HepG2 (cell line): ENCODE data around the gene CDK13. TPM values are rescaled to one million over a fixed set of nuclear protein-coding genes. Genes with fewer than 3 reads are reported as not detected.

Experiments
- MEIS1 ChIP-seq: sonication (generic); formaldehyde crosslinking; IDR thresholded peaks from 2 replicates; pipeline ENCODE4 v1.9.0; 2021; ENCODE audit warnings: mild to moderate bottlenecking, missing genetic modification reagents, moderate library complexity, borderline replicate concordance
- PAX8 ChIP-seq: sonication (generic); formaldehyde crosslinking; IDR thresholded peaks from 2 replicates; pipeline ENCODE4 v1.8.0; 2022; ENCODE audit warnings: mild to moderate bottlenecking, missing genetic modification reagents, borderline replicate concordance
- SP1 ChIP-seq, 2 experiments: fragments of 450-650 bp in 1 of 2; sonication (generic) in 1 of 2; formaldehyde crosslinking in 1 of 2; IDR thresholded peaks; 2 replicates each; pipeline versions ENCODE4 v1.4.0 to v1.6.1; 2016 to 2020; ENCODE audit warnings: missing genetic modification reagents in 1 of 2
- YEATS2 ChIP-seq: sonication (generic); formaldehyde crosslinking; IDR thresholded peaks from 2 replicates; pipeline ENCODE4 v1.4.0; 2020; ENCODE audit warnings: missing genetic modification reagents, borderline replicate concordance
- ZNF430 ChIP-seq: sonication (generic); formaldehyde crosslinking; IDR thresholded peaks from 2 replicates; pipeline ENCODE4 v1.9.0; 2021; ENCODE audit warnings: mild to moderate bottlenecking, missing genetic modification reagents
- ZNF567 ChIP-seq: sonication (generic); formaldehyde crosslinking; IDR thresholded peaks from 2 replicates; pipeline ENCODE4 v1.8.1; 2023; ENCODE audit warnings: mild to moderate bottlenecking, missing genetic modification reagents, borderline replicate concordance
- ZNF589 ChIP-seq: sonication (generic); formaldehyde crosslinking; conservative IDR thresholded peaks from 2 replicates; pipeline ENCODE4 v1.8.0; 2022; ENCODE audit warnings: mild to moderate bottlenecking, moderate library complexity, missing genetic modification reagents
- ZNF644 ChIP-seq: IDR thresholded peaks from 2 replicates; pipeline ENCODE4 v1.6.1; 2016; ENCODE audit warnings: low read depth
- ZNF746 ChIP-seq: sonication (generic); formaldehyde crosslinking; IDR thresholded peaks from 2 replicates; pipeline ENCODE4 v1.8.0; 2022; ENCODE audit warnings: mild to moderate bottlenecking, missing genetic modification reagents
- ZNF768 ChIP-seq: sonication (generic); formaldehyde crosslinking; IDR thresholded peaks from 2 replicates; pipeline ENCODE4 v1.4.0; 2020; ENCODE audit warnings: missing genetic modification reagents
- polyA plus RNA-seq, 8 experiments: library from polyadenylated mRNA; depleted of rRNA in 3 of 8; stranded (reverse) in 7 of 8; unstranded in 1 of 8; fragments of >200 nt; fragmentation: Illumina TruSeq in 4 of 8; extraction: Trizol in 4 of 8; gene quantifications; 2 replicates each; pipeline versions ENCODE4 v1.2.1 to v1.2.3, GENCODE V29; 2011 to 2016; ENCODE audit warnings: low read depth in 4 of 8, missing spikeins in 1 of 8, mixed read lengths in 1 of 8; ENCODE audit not compliant: insufficient read depth in 1 of 8
- total RNA-seq, 5 experiments: library from RNA; depleted of rRNA; stranded (reverse); fragments of >200 nt; fragmentation: Illumina TruSeq; extraction: Trizol; gene quantifications; 2 replicates each; pipeline ENCODE4 v1.2.3, GENCODE V29; 2016; ENCODE audit warnings: low read depth in 1 of 5
- TF ChIP-seq, protein P1 (sequence below): sonication (generic); formaldehyde crosslinking; IDR thresholded peaks from 2 replicates; pipeline ENCODE4 v1.4.0; 2020; ENCODE audit warnings: low read depth, mild to moderate bottlenecking, missing genetic modification reagents
- TF ChIP-seq, protein P2 (sequence below): IDR thresholded peaks from 2 replicates; pipeline ENCODE4 v1.6.1; 2012; ENCODE audit warnings: low read depth, low read length, improper control_type of control experiment
- TF ChIP-seq, protein P3 (sequence below): sonication (generic); formaldehyde crosslinking; IDR thresholded peaks from 2 replicates; pipeline ENCODE4 v1.5.0; 2020; ENCODE audit warnings: missing genetic modification reagents
- TF ChIP-seq, protein P4 (sequence below): fragments of 450-650 bp; IDR thresholded peaks from 2 replicates; pipeline ENCODE4 v1.6.1; 2017
- TF ChIP-seq, protein P5 (sequence below): sonication (generic); formaldehyde crosslinking; IDR thresholded peaks from 2 replicates; pipeline ENCODE4 v1.8.1; 2023; ENCODE audit warnings: missing genetic modification reagents, mild to moderate bottlenecking, borderline replicate concordance
- TF ChIP-seq, protein P6 (sequence below): sonication (generic); formaldehyde crosslinking; IDR thresholded peaks from 2 replicates; pipeline ENCODE4 v1.8.0; 2022; ENCODE audit warnings: mild to moderate bottlenecking, missing genetic modification reagents, moderate library complexity

CDK13 gene
- total and polyA plus RNA-seq, 2 of the 13 experiments (the other 11 are each of a cell fraction or from before 2014, with no cell fraction given): 21.0 to 40.9 TPM

DNA sequence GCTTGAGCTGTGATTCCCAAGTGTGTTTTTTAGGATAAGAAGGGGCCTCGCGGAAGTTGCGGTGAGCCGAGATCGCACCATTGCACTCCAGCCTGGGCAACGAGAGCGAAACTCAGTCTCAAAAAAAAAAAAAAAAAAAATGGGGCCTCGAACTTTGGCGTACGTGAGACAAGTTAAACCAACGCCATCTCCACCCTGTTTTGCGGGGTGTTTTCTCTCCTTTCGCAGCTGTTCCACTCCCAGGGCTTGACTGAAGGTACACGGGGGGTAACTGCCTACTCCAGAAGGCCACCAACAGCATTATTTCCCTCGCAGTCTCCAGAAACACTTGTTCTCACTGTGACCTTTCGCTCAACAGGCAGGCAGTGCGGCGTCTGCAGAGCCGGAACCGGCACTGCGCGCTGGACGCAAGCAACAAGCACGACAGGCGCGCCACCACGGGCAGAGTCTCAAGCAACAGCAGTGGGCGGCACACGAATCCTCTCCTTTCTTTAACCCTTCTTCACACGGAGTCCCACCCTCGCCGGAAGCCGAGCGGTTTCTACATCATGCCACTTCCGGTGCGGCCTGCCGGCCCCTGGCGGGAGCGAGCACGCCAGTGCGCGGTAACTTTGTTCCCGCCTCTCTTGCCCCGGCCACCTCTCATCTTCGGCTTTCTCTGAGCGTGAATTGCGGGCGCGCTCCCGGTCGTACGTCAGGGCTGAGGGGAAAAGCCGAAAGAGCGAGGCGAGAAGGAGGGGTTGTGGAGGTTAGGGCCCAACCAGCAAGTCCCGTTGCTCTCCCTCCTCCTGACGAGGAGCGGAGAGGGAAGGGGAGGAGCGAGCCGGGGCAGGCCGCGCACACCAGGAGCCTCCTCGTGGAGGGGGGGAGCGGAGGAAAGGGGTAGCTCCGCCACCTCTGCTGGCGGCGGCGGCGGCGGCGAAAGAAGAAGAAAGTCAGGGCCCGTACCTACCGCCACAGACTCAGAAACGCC lies 814 bp upstream of the CDK13 start (continued):
- TF ChIP-seq, protein P1, sequence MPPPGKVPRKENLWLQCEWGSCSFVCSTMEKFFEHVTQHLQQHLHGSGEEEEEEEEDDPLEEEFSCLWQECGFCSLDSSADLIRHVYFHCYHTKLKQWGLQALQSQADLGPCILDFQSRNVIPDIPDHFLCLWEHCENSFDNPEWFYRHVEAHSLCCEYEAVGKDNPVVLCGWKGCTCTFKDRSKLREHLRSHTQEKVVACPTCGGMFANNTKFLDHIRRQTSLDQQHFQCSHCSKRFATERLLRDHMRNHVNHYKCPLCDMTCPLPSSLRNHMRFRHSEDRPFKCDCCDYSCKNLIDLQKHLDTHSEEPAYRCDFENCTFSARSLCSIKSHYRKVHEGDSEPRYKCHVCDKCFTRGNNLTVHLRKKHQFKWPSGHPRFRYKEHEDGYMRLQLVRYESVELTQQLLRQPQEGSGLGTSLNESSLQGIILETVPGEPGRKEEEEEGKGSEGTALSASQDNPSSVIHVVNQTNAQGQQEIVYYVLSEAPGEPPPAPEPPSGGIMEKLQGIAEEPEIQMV (CRISPR knock-in tag): no peak
- TF ChIP-seq, protein P2, sequence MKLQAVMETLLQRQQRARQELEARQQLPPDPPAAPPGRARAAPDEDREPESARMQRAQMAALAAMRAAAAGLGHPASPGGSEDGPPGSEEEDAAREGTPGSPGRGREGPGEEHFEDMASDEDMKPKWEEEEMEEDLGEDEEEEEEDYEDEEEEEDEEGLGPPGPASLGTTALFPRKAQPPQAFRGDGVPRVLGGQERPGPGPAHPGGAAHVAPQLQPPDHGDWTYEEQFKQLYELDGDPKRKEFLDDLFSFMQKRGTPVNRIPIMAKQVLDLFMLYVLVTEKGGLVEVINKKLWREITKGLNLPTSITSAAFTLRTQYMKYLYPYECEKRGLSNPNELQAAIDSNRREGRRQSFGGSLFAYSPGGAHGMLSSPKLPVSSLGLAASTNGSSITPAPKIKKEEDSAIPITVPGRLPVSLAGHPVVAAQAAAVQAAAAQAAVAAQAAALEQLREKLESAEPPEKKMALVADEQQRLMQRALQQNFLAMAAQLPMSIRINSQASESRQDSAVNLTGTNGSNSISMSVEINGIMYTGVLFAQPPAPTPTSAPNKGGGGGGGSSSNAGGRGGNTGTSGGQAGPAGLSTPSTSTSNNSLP: no peak
- TF ChIP-seq YEATS2 (CRISPR knock-in tag) (peak; percentile 79; the same call in 1 of the 2 replicates), MEIS1 (CRISPR knock-in tag) (peak; percentile 25; the same call in 1 of the 2 replicates), ZNF567 (CRISPR knock-in tag) (peak; percentile 93; the same call in 1 of the 2 replicates), ZNF589 (CRISPR knock-in tag) (peak; percentile 65; the same call in 1 of the 2 replicates), SP1 (IDR thresholded peaks at IDR 0.05) (no peak), SP1 (CRISPR knock-in tag; IDR thresholded peaks at IDR 0.05) (no peak), ZNF746 (no peak; the same call in 1 of the 2 replicates), ZNF430 (peak; percentile 92), ZNF768 (CRISPR knock-in tag) (peak; percentile 30; the same call in 1 of the 2 replicates), PAX8 (no peak), ZNF644 (CRISPR knock-in tag) (no peak)
- TF ChIP-seq, protein P3, sequence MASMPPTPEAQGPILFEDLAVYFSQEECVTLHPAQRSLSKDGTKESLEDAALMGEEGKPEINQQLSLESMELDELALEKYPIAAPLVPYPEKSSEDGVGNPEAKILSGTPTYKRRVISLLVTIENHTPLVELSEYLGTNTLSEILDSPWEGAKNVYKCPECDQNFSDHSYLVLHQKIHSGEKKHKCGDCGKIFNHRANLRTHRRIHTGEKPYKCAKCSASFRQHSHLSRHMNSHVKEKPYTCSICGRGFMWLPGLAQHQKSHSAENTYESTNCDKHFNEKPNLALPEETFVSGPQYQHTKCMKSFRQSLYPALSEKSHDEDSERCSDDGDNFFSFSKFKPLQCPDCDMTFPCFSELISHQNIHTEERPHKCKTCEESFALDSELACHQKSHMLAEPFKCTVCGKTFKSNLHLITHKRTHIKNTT (CRISPR knock-in tag): no peak
- TF ChIP-seq, protein P4, sequence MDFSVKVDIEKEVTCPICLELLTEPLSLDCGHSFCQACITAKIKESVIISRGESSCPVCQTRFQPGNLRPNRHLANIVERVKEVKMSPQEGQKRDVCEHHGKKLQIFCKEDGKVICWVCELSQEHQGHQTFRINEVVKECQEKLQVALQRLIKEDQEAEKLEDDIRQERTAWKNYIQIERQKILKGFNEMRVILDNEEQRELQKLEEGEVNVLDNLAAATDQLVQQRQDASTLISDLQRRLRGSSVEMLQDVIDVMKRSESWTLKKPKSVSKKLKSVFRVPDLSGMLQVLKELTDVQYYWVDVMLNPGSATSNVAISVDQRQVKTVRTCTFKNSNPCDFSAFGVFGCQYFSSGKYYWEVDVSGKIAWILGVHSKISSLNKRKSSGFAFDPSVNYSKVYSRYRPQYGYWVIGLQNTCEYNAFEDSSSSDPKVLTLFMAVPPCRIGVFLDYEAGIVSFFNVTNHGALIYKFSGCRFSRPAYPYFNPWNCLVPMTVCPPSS: no peak
- TF ChIP-seq, protein P5, sequence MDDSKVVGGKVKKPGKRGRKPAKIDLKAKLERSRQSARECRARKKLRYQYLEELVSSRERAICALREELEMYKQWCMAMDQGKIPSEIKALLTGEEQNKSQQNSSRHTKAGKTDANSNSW (CRISPR knock-in tag): no peak
- TF ChIP-seq, protein P6, sequence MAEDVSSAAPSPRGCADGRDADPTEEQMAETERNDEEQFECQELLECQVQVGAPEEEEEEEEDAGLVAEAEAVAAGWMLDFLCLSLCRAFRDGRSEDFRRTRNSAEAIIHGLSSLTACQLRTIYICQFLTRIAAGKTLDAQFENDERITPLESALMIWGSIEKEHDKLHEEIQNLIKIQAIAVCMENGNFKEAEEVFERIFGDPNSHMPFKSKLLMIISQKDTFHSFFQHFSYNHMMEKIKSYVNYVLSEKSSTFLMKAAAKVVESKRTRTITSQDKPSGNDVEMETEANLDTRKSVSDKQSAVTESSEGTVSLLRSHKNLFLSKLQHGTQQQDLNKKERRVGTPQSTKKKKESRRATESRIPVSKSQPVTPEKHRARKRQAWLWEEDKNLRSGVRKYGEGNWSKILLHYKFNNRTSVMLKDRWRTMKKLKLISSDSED (CRISPR knock-in tag): no peak
